SK-N-SH (cell line): ENCODE results near the gene CYP2D6. TPM values are rescaled to one million over a fixed set of nuclear protein-coding genes. Genes with fewer than 3 reads are reported as not detected.

Source experiments
- CTCF ChIA-PET: fragments of 300-600, 350-600 bp; formaldehyde crosslinking; extraction: SDS; loops from one replicate; lab custom pipeline; 2021; lab: Yijun Ruan, JAX
- POLR2A ChIA-PET: fragments of 350-600 bp; sonication (Branson Sonifier 250); formaldehyde crosslinking; extraction: SDS; loops from one replicate; lab custom pipeline; 2020; ENCODE audit warnings: antibody characterized with exemption, inconsistent platforms; lab: Yijun Ruan, JAX
- DNase-seq: peaks from one replicate; pipeline ENCODE4 v3.0.0; 2012
- H2AFZ ChIP-seq: fragments of 200-600 bp; sonication (generic); 2 replicates; pipeline ENCODE4 v1.8.1; 2016; ENCODE audit warnings: antibody characterized with exemption, mild to moderate bottlenecking, low read depth
- H3F3A ChIP-seq: fragments of 200-600 bp; sonication (generic); replicated peaks from 2 replicates; pipeline ENCODE3; 2016; ENCODE audit warnings: antibody characterized with exemption, mild to moderate bottlenecking; ENCODE audit not compliant: insufficient read depth
- H3K27ac ChIP-seq, 2 experiments: fragments of 200-500 bp in 1 of 2; fragments of 200-600 bp in 1 of 2; sonication (Bioruptor generic) in 1 of 2; sonication (generic), shearing (Covaris generic) in 1 of 2; 2 replicates each; pipeline versions ENCODE4 v1.5.1 to v1.6.1; 2014 to 2016; ENCODE audit warnings: low read depth in 2 of 2, inconsistent platforms in 1 of 2, low read length in 1 of 2, mild to moderate bottlenecking in 1 of 2, mixed read lengths in 1 of 2
- H3K27me3 ChIP-seq: fragments of 200-600 bp; sonication (generic), shearing (Covaris generic); 2 replicates; pipeline ENCODE4 v1.6.1; 2016; ENCODE audit warnings: mixed run types; ENCODE audit not compliant: insufficient read depth
- H3K36me3 ChIP-seq, 2 experiments: fragments of 200-500 bp in 1 of 2; fragments of 200-600 bp in 1 of 2; sonication (Bioruptor generic) in 1 of 2; sonication (generic) in 1 of 2; replicated peaks in 1 of 2; 2 replicates each; pipeline versions ENCODE3 to v1.5.1; 2014 to 2016; ENCODE audit warnings: low read length in 1 of 2, mild to moderate bottlenecking in 1 of 2; ENCODE audit not compliant: insufficient read depth in 2 of 2, control insufficient read depth in 1 of 2
- H3K4me1 ChIP-seq, 2 experiments: fragments of 200-500 bp in 1 of 2; fragments of 200-600 bp in 1 of 2; sonication (Bioruptor generic) in 1 of 2; sonication (generic), shearing (Covaris generic) in 1 of 2; 2 replicates each; pipeline versions ENCODE4 v1.5.1 to v1.6.1; 2014 to 2016; ENCODE audit warnings: low read depth in 1 of 2, low read length in 1 of 2, mixed run types in 1 of 2; ENCODE audit not compliant: insufficient read depth in 2 of 2, control insufficient read depth in 1 of 2
- H3K4me2 ChIP-seq: fragments of 200-600 bp; sonication (generic), shearing (Covaris generic); 2 replicates; pipeline ENCODE4 v1.6.1; 2017; ENCODE audit warnings: mixed run types
- H3K4me3 ChIP-seq, 2 experiments: fragments of 200-500 bp in 1 of 2; fragments of 200-600 bp in 1 of 2; sonication (Bioruptor generic) in 1 of 2; sonication (generic), shearing (Covaris generic) in 1 of 2; 2 replicates each; pipeline versions ENCODE4 v1.5.1 to v1.8.1; 2014 to 2016; ENCODE audit warnings: low read depth in 2 of 2, inconsistent platforms in 1 of 2, low read length in 1 of 2, mild to moderate bottlenecking in 1 of 2, mixed read lengths in 1 of 2, moderate library complexity in 1 of 2
- H3K79me2 ChIP-seq: fragments of 200-600 bp; sonication (generic); 2 replicates; pipeline ENCODE4 v1.8.1; 2017; ENCODE audit warnings: mild to moderate bottlenecking; ENCODE audit not compliant: insufficient read depth
- H3K9ac ChIP-seq: fragments of 200-600 bp; sonication (generic); 2 replicates; pipeline ENCODE4 v1.6.1; 2017; ENCODE audit warnings: mixed run types
- H3K9me2 ChIP-seq: fragments of 200-600 bp; sonication (generic); 2 replicates; pipeline ENCODE4 v1.6.1; 2017; ENCODE audit warnings: mixed run types
- H3K9me3 ChIP-seq: fragments of 200-600 bp; sonication (generic); 2 replicates; pipeline ENCODE4 v1.6.1; 2017; ENCODE audit warnings: mixed run types, mild to moderate bottlenecking, moderate library complexity
- H4K20me1 ChIP-seq: fragments of 200-600 bp; sonication (generic); 2 replicates; pipeline ENCODE4 v1.6.1; 2017; ENCODE audit warnings: mild to moderate bottlenecking, mixed run types; ENCODE audit not compliant: insufficient read depth
- ELF1 ChIP-seq: IDR thresholded peaks from 2 replicates; pipeline ENCODE4 v1.4.0; 2012
- FOXJ3 ChIP-seq: sonication (generic); formaldehyde crosslinking; IDR thresholded peaks from 2 replicates; pipeline ENCODE4 v1.5.1; 2020; ENCODE audit warnings: mild to moderate bottlenecking, missing genetic modification reagents
- NFIC ChIP-seq: IDR thresholded peaks from 2 replicates; pipeline ENCODE4 v1.4.0; 2012; ENCODE audit warnings: borderline replicate concordance
- RFX5 ChIP-seq: IDR thresholded peaks from 2 replicates; pipeline ENCODE4 v1.6.1; 2012; ENCODE audit warnings: mild to moderate bottlenecking, improper control_type of control experiment, low read length
- SIN3A ChIP-seq: IDR thresholded peaks from 2 replicates; pipeline ENCODE4 v1.6.1; 2012; ENCODE audit warnings: low read depth, mild to moderate bottlenecking, low read length, moderate library complexity, borderline replicate concordance
- TCF12 ChIP-seq: IDR thresholded peaks from 2 replicates; pipeline ENCODE4 v1.4.0; 2012
- WGBS: methylation state at CpG from one replicate; pipeline ENCODE4 v1.1.6; 2017; ENCODE audit warnings: low lambda C conversion rate; 5-methylcytosine and 5-hydroxymethylcytosine counted together
- polyA plus RNA-seq, 3 experiments: library from polyadenylated mRNA; depleted of rRNA; stranded (reverse); fragments of >200 nt; gene quantifications; 2 replicates each; pipeline ENCODE4 v1.2.3, GENCODE V29; 2012
- TF ChIP-seq, protein P1 (sequence below): fragments of 200-600 bp; sonication (generic); IDR thresholded peaks from 2 replicates; pipeline ENCODE4 v1.6.1; 2017; ENCODE audit warnings: antibody characterized with exemption, mild to moderate bottlenecking, moderate library complexity
- TF ChIP-seq, protein P2 (sequence below): IDR thresholded peaks from 2 replicates; pipeline ENCODE4; 2012
- TF ChIP-seq, protein P3 (sequence below): IDR thresholded peaks from 2 replicates; pipeline ENCODE4 v1.6.1; 2012; ENCODE audit warnings: mild to moderate bottlenecking, low read depth, low read length, moderate library complexity
- TF ChIP-seq, protein P4 (sequence below): IDR thresholded peaks from 2 replicates; pipeline ENCODE4 v1.4.0; 2012; ENCODE audit warnings: low read depth, borderline replicate concordance

The CYP2D6 gene
- polyA plus RNA-seq, 1 of the 3 experiments (the other 2 are of a cell fraction): 0.26 TPM

DNA sequence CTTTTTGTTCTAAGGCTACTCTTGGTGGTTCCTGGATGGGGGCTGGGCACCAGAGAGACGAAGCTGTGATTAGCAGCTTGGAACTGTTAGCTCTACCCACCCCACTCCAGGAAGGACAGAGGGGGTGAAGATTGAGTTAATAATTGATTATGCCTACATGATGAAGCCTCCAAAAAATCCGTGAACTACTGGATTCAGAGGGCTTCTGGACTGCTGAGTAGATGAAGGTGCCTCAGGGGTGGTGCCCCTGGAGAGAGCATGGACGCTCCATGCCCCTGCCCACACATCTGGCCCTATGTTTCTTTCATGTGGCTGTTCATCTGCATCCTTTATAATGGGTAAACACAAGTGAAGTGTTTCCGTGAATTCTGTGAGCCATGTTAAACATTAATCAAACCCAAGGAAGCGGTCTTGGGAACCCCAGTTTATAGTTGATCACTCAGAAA is 47.3 kb upstream of the CYP2D6 start (continued):
- TF ChIP-seq, protein P1, sequence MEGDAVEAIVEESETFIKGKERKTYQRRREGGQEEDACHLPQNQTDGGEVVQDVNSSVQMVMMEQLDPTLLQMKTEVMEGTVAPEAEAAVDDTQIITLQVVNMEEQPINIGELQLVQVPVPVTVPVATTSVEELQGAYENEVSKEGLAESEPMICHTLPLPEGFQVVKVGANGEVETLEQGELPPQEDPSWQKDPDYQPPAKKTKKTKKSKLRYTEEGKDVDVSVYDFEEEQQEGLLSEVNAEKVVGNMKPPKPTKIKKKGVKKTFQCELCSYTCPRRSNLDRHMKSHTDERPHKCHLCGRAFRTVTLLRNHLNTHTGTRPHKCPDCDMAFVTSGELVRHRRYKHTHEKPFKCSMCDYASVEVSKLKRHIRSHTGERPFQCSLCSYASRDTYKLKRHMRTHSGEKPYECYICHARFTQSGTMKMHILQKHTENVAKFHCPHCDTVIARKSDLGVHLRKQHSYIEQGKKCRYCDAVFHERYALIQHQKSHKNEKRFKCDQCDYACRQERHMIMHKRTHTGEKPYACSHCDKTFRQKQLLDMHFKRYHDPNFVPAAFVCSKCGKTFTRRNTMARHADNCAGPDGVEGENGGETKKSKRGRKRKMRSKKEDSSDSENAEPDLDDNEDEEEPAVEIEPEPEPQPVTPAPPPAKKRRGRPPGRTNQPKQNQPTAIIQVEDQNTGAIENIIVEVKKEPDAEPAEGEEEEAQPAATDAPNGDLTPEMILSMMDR: no peak
- TF ChIP-seq ELF1: no peak
- TF ChIP-seq NFIC: no peak

DNA sequence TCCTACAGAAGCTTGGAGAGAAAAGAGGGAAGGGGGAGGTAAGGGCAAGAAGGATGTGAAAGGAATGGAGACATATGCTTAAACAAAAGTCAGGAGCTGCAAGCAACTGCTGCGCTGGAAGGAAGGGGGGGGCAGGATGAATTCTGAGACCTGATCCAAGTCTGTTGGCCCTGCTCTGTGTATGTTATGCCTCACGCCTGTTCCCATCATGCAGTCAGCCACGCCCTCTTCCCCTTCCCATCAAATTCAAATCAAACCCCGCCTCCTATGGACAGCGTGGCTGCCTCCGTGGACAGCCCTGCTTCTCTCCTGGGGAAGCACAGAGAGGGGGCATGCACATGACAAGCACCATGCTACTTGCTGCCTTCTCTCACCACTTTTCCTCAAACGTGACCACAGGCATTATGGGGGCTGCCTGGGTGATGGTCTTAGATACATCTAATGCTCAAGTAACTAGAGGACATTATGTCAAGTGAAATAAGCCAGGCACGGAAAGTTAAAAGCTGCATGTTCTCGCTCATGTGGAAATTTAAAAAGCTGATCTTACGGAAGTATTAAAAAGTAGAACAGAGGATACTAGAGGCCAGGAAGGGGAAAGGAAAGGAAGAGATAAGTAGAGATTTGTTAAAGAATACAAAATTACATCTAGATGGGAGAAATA is 45.8 kb upstream of the CYP2D6 start:
- TF ChIP-seq RFX5 (no peak), FOXJ3 (CRISPR knock-in tag) (no peak), TCF12 (no peak), SIN3A (no peak)
- TF ChIP-seq, protein P2, sequence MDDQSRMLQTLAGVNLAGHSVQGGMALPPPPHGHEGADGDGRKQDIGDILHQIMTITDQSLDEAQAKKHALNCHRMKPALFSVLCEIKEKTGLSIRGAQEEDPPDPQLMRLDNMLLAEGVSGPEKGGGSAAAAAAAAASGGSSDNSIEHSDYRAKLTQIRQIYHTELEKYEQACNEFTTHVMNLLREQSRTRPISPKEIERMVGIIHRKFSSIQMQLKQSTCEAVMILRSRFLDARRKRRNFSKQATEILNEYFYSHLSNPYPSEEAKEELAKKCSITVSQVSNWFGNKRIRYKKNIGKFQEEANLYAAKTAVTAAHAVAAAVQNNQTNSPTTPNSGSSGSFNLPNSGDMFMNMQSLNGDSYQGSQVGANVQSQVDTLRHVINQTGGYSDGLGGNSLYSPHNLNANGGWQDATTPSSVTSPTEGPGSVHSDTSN: no peak
- TF ChIP-seq, protein P3, sequence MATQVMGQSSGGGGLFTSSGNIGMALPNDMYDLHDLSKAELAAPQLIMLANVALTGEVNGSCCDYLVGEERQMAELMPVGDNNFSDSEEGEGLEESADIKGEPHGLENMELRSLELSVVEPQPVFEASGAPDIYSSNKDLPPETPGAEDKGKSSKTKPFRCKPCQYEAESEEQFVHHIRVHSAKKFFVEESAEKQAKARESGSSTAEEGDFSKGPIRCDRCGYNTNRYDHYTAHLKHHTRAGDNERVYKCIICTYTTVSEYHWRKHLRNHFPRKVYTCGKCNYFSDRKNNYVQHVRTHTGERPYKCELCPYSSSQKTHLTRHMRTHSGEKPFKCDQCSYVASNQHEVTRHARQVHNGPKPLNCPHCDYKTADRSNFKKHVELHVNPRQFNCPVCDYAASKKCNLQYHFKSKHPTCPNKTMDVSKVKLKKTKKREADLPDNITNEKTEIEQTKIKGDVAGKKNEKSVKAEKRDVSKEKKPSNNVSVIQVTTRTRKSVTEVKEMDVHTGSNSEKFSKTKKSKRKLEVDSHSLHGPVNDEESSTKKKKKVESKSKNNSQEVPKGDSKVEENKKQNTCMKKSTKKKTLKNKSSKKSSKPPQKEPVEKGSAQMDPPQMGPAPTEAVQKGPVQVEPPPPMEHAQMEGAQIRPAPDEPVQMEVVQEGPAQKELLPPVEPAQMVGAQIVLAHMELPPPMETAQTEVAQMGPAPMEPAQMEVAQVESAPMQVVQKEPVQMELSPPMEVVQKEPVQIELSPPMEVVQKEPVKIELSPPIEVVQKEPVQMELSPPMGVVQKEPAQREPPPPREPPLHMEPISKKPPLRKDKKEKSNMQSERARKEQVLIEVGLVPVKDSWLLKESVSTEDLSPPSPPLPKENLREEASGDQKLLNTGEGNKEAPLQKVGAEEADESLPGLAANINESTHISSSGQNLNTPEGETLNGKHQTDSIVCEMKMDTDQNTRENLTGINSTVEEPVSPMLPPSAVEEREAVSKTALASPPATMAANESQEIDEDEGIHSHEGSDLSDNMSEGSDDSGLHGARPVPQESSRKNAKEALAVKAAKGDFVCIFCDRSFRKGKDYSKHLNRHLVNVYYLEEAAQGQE: no peak
- TF ChIP-seq, protein P4, sequence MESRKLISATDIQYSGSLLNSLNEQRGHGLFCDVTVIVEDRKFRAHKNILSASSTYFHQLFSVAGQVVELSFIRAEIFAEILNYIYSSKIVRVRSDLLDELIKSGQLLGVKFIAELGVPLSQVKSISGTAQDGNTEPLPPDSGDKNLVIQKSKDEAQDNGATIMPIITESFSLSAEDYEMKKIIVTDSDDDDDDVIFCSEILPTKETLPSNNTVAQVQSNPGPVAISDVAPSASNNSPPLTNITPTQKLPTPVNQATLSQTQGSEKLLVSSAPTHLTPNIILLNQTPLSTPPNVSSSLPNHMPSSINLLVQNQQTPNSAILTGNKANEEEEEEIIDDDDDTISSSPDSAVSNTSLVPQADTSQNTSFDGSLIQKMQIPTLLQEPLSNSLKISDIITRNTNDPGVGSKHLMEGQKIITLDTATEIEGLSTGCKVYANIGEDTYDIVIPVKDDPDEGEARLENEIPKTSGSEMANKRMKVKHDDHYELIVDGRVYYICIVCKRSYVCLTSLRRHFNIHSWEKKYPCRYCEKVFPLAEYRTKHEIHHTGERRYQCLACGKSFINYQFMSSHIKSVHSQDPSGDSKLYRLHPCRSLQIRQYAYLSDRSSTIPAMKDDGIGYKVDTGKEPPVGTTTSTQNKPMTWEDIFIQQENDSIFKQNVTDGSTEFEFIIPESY: no peak
- POLR2A ChIA-PET: no interaction called here
- Histone ChIP-seq H3K9me2 (no peaks in the 10 kb centered on the region), H3F3A (no peaks in the 10 kb centered on the region), H3K27ac (no peak overlapping the region), H3K4me3 (no peak overlapping the region), H3K4me1 (peaks cover 0 to 19% of the 10 kb centered on the region in 2 experiments; a peak in 3 of 4 replicates), H3K9me3 (no peaks in the 10 kb centered on the region), H3K27me3 (no peaks in the 10 kb centered on the region), H3K36me3 (peaks cover 0 to 3% of the 10 kb centered on the region in 2 experiments), H2AFZ (no peak overlapping the region), H3K4me2 (no peak overlapping the region), H3K79me2 (peaks cover 6% of the 10 kb centered on the region; the same call in 1 of the 2 replicates), H4K20me1 (peaks cover 54% of the 10 kb centered on the region), H3K9ac (no peak overlapping the region)
- 93% methylated on average over 5 of the region's 10 CpGs for WGBS
- CTCF ChIA-PET: interaction anchor here (1.1 kb wide), 1 partner anchor 268 kb away, joined by 3 read pairs; no protein-coding TSS in a partner anchor
- no peak for DNase-seq
